Gastrocnemius medialis (tissue), 4 donors: ENCODE data around the gene ALDH3A2.

Source experiments
- POLR2A ChIP-seq, 2 donors: fragments of 450-650 bp; IDR thresholded peaks; one replicate each; pipeline ENCODE4 v1.6.1; 2017; ENCODE audit warnings: antibody characterized with exemption in 2 of 2, mild to moderate bottlenecking in 2 of 2, moderate library complexity in 2 of 2
- TF ChIP-seq, protein P1 (sequence below), 5 experiments: fragments of 450-650 bp in 3 of 5; fragments of 200-600 bp in 2 of 5; sonication (generic) in 2 of 5; IDR thresholded peaks in 4 of 5; conservative IDR thresholded peaks in 1 of 5; 1 replicate in 4 of 5; 2 replicates in 1 of 5; pipeline ENCODE4 v1.5.1; 2016 to 2019; ENCODE audit warnings: antibody characterized with exemption in 5 of 5, mild to moderate bottlenecking in 3 of 5, moderate library complexity in 3 of 5

DNA sequence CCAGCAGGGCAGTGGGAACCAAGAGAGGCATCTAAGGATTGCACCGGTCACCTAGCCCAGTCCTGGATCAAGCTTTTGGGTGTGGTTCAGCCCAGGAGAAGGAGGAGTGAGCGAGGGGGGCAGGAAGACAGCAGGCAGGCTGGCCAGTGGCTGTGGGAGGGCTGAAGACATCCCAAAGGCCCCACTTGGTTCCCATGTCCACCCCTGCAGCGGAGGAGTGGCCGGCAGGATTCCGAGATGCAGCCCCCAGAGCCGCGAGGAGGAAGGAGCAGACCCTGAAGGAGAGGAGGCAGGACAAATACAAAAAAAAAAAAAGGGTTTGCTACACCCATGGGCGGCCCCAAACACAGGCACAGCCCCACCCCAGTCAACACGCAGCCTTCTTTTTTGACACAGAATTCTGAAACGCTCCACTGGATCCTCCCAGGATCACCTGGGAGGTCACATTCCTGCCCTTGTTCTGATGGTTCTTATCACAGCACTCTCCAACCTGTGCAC is 68.9 kb downstream of the ALDH3A2 start:
- TF ChIP-seq, protein P1, sequence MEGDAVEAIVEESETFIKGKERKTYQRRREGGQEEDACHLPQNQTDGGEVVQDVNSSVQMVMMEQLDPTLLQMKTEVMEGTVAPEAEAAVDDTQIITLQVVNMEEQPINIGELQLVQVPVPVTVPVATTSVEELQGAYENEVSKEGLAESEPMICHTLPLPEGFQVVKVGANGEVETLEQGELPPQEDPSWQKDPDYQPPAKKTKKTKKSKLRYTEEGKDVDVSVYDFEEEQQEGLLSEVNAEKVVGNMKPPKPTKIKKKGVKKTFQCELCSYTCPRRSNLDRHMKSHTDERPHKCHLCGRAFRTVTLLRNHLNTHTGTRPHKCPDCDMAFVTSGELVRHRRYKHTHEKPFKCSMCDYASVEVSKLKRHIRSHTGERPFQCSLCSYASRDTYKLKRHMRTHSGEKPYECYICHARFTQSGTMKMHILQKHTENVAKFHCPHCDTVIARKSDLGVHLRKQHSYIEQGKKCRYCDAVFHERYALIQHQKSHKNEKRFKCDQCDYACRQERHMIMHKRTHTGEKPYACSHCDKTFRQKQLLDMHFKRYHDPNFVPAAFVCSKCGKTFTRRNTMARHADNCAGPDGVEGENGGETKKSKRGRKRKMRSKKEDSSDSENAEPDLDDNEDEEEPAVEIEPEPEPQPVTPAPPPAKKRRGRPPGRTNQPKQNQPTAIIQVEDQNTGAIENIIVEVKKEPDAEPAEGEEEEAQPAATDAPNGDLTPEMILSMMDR (IDR thresholded peaks at IDR 0.05 in 4 of 5, conservative IDR thresholded peaks at IDR 0.05 in 1 of 5): no peak
- no peak for TF ChIP-seq POLR2A (IDR thresholded peaks at IDR 0.05)
